Caki2 (cell line): ENCODE data around the gene MCC. TPM values are rescaled to one million over a fixed set of nuclear protein-coding genes. Genes with fewer than 3 reads are reported as not detected.
A peak's percentile ranks its signal among the peaks of the same experiment; 100 is the strongest.

Experiments used
- DNase-seq: peaks from one replicate; pipeline ENCODE4 v3.0.0-alpha.2; 2015; ENCODE audit warnings: low read depth
- in situ Hi-C: cut with HindIII; loops from 2 replicates; pipeline ENCODE4 v1.10.0; 2016; ENCODE audit warnings: low sequenced_read_pairs, low pct_unique_long_range_greater_than_20kb, mixed read lengths
- total RNA-seq: library from RNA; depleted of rRNA; stranded (reverse); fragments of >200 nt; shearing (Covaris generic); gene quantifications from 2 replicates; pipeline ENCODE4 v1.2.3, GENCODE V29; 2014; ENCODE audit warnings: low replicate concordance; rRNA removed

MCC gene
- 0.20 and 2.9 TPM in 2 replicates for total RNA-seq

GRCh38 chr5:113487781-113488644 is at the start of gene MCC:
Gene MCC (minus strand): TSS chr5:113488453.
- peak; percentile 84 for DNase-seq
- in situ Hi-C loops, result no loop called here

- no peak for DNase-seq
These were observed 43.4 kb upstream of the MCC start for GRCh38 chr5:113531481-113532159.

GRCh38 chr5:113527746-113528145 is 39.5 kb upstream of the MCC start:
- DNase-seq, result no peak
- in situ Hi-C loops, result no loop called here

More at GRCh38 chr5:113531481-113532159, 43.4 kb upstream of the MCC start:
- in situ Hi-C loops, result no loop called here

- in situ Hi-C loops, result no loop called here
- DNase-seq, result no peak
These were observed 38.2 kb upstream of the MCC start for GRCh38 chr5:113526421-113526820.

- in situ Hi-C loops, result no loop called here
- DNase-seq, result no peak
These were observed 36.7 kb upstream of the MCC start for GRCh38 chr5:113524927-113525326.

- in situ Hi-C loops, result no loop called here
These were observed 34.9 kb upstream of the MCC start for GRCh38 chr5:113523168-113523567.

GRCh38 chr5:113520899-113521298 is 32.6 kb upstream of the MCC start:
- in situ Hi-C loops, result no loop called here
- no peak for DNase-seq

More at GRCh38 chr5:113523168-113523567, 34.9 kb upstream of the MCC start:
- DNase-seq, result no peak

GRCh38 chr5:113520429-113520828 is 32.2 kb upstream of the MCC start:
- in situ Hi-C loops, result no loop called here
- no peak for DNase-seq

- in situ Hi-C loops, result no loop called here
These were observed 31.2 kb upstream of the MCC start for GRCh38 chr5:113519412-113519811.

GRCh38 chr5:113518884-113519283 is 30.6 kb upstream of the MCC start:
- in situ Hi-C loops, result no loop called here
- DNase-seq, result no peak

More at GRCh38 chr5:113519412-113519811, 31.2 kb upstream of the MCC start:
- no peak for DNase-seq

GRCh38 chr5:113514289-113514635 is 26.0 kb upstream of the MCC start:
- in situ Hi-C loops, result no loop called here
- peak; percentile 11 for DNase-seq

- in situ Hi-C loops, result no loop called here
These were observed 25.4 kb upstream of the MCC start, which contains the start of gene YTHDC2 for GRCh38 chr5:113513384-113514288. Gene YTHDC2 (plus strand): TSS chr5:113513694. CDS start chr5:113513896, 202 bp downstream.

GRCh38 chr5:113512341-113512740 is 24.1 kb upstream of the MCC start:
- in situ Hi-C loops, result no loop called here
- DNase-seq, result no peak

More at GRCh38 chr5:113513384-113514288, 25.4 kb upstream of the MCC start, which contains the start of gene YTHDC2:
- DNase-seq, result peak; percentile 83

GRCh38 chr5:113510836-113511451 is 22.7 kb upstream of the MCC start:
- no peak for DNase-seq
- in situ Hi-C loops, result no loop called here

- in situ Hi-C loops, result no loop called here
- no peak for DNase-seq
These were observed 20.5 kb upstream of the MCC start for GRCh38 chr5:113508756-113509155.

- in situ Hi-C loops, result no loop called here
- DNase-seq, result no peak
These were observed 19.3 kb upstream of the MCC start for GRCh38 chr5:113507601-113508000.

- in situ Hi-C loops, result no loop called here
- DNase-seq, result no peak
These were observed 16.9 kb upstream of the MCC start for GRCh38 chr5:113505181-113505580.

GRCh38 chr5:113503146-113503545 is 14.9 kb upstream of the MCC start:
- DNase-seq, result no peak
- in situ Hi-C loops, result no loop called here
